Activated CD4-positive, alpha-beta T cell treated with anti-CD3 and anti-CD28 coated beads for 48 hours (primary cell): ENCODE results near the gene TMEM126A.

Experiments
- DNase-seq: peaks from one replicate; pipeline ENCODE4 v3.0.0-alpha.2; 2020

Gene TMEM126A

DNA sequence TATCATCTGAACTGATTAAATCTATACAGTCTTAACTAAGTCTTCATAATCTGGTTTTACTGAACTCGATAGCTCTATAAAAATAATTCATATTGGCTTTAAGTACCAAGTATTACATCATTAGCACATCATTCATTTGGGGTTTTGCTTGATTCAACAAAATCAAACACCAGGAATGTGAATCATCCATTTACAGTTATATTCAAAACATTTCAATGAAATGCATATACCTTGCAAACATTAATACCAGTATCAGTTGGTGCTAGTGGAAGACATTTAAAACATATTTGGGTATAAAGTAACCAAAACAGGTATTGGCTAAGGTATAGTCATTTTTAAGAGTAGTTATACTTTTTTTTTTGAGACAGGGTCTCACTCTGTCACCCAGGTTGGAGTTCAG lies 50.4 kb downstream of the TMEM126A start:
- DNase-seq = no peak

GRCh38 chr11:85699957-85700741 lies 52.4 kb downstream of the TMEM126A start:
- no peak for DNase-seq

GRCh38 chr11:85704967-85705366 lies 57.2 kb downstream of the TMEM126A start:
- no peak for DNase-seq

GRCh38 chr11:85705800-85706199 lies 58.0 kb downstream of the TMEM126A start:
- DNase-seq = no peak
